HCT116 (cell line): ENCODE measurements around the gene C1orf94. TPM values are rescaled to one million over a fixed set of nuclear protein-coding genes. Genes with fewer than 3 reads are reported as not detected.

ENCODE experiments used
- ATAC-seq: fragments of 200-7000 bp; cut with Tn5 transposase; 2 replicates; pipeline ENCODE4 v1.9.1; 2020; ENCODE audit warnings: mild to moderate bottlenecking, moderate library complexity
- BruUV-seq: library from RNA; stranded (reverse); fragments of 400-500 nt; replicated peaks from 2 replicates; lab custom pipeline; 2021; lab: Mats Ljungman, UMichigan
- CTCF ChIA-PET: fragments of 300-600 bp; sonication (Branson Sonifier 250); formaldehyde crosslinking; loops from one replicate; lab custom pipeline; 2021; ENCODE audit warnings: antibody characterized with exemption; lab: Charles Lee
- POLR2A ChIA-PET: fragments of 300-600, 350-600 bp; sonication (Branson Sonifier 250); formaldehyde crosslinking; loops from one replicate; lab custom pipeline; 2021; ENCODE audit warnings: antibody characterized with exemption; lab: Charles Lee
- RAD21 ChIA-PET, 2 experiments: fragments of 300-600 bp; sonication (Branson Sonifier 250); formaldehyde crosslinking; loops; one replicate each; lab custom pipeline; 2023; ENCODE audit warnings: low total read pairs in 2 of 2; ENCODE audit not compliant: uncharacterized antibody in 2 of 2, unreplicated experiment in 2 of 2, low non-redundant PET in 1 of 2; lab: Charles Lee
- DNase-seq: peaks from one replicate; pipeline ENCODE4 v3.0.0-alpha.2; 2010; ENCODE audit warnings: low read depth, low spot score
- H2AFZ ChIP-seq: fragments of 200-600 bp; shearing (Covaris generic), sonication (generic); 2 replicates; pipeline ENCODE4 v1.6.1; 2017; ENCODE audit warnings: low read depth, mixed run types, mixed read lengths, antibody characterized with exemption, low read length; ENCODE audit not compliant: poor library complexity, severe bottlenecking
- H3K27ac ChIP-seq: 2 replicates; pipeline ENCODE4 v1.5.1; 2012; ENCODE audit warnings: low read depth, low read length
- H3K27me3 ChIP-seq: fragments of 200-600 bp; sonication (generic); 2 replicates; pipeline ENCODE4 v1.6.1; 2016; ENCODE audit warnings: mixed run types, low read length, mixed read lengths; ENCODE audit not compliant: insufficient read depth
- H3K36me3 ChIP-seq, 2 experiments: fragments of 200-500 bp in 1 of 2; fragments of 200-600 bp in 1 of 2; sonication (Bioruptor generic) in 1 of 2; sonication (generic) in 1 of 2; 2 replicates each; pipeline versions ENCODE4 v1.5.1 to v1.6.1; 2014 to 2016; ENCODE audit warnings: low read length in 2 of 2, inconsistent platforms in 1 of 2, mixed read lengths in 1 of 2, mixed run types in 1 of 2; ENCODE audit not compliant: insufficient read depth in 2 of 2, control insufficient read depth in 1 of 2
- H3K4me1 ChIP-seq, 2 experiments: fragments of 200-600 bp in 1 of 2; sonication (generic) in 1 of 2; 2 replicates each; pipeline versions ENCODE4 v1.5.1 to v1.6.1; 2012 to 2017; ENCODE audit warnings: low read length in 2 of 2, inconsistent platforms in 1 of 2, mild to moderate bottlenecking in 1 of 2, mixed read lengths in 1 of 2, mixed run types in 1 of 2, moderate library complexity in 1 of 2; ENCODE audit not compliant: insufficient read depth in 2 of 2, control insufficient read depth in 1 of 2
- H3K4me2 ChIP-seq: fragments of 200-600 bp; sonication (generic); 2 replicates; pipeline ENCODE4 v1.6.1; 2017; ENCODE audit warnings: mixed run types, low read length, mixed read lengths
- H3K4me3 ChIP-seq, 2 experiments: fragments of 200-600 bp in 1 of 2; sonication (generic) in 1 of 2; replicated peaks in 1 of 2; 2 replicates each; pipeline ENCODE4 v1.5.1; 2011 to 2016; ENCODE audit warnings: low read length in 2 of 2, control low read depth in 1 of 2, low read depth in 1 of 2, mild to moderate bottlenecking in 1 of 2, mixed read lengths in 1 of 2, mixed run types in 1 of 2
- H3K79me2 ChIP-seq: fragments of 200-600 bp; sonication (generic); 2 replicates; pipeline ENCODE4 v1.6.1; 2017; ENCODE audit warnings: mild to moderate bottlenecking, mixed run types, low read length, moderate library complexity, mixed read lengths; ENCODE audit not compliant: insufficient read depth
- H3K9ac ChIP-seq: fragments of 200-600 bp; sonication (generic); 2 replicates; pipeline ENCODE4 v1.6.1; 2016; ENCODE audit warnings: low read length, mixed read lengths
- H3K9me2 ChIP-seq: fragments of 200-600 bp; sonication (generic), shearing (Covaris generic); 2 replicates; pipeline ENCODE4 v1.6.1; 2017; ENCODE audit warnings: mixed run types, mild to moderate bottlenecking, moderate library complexity; ENCODE audit not compliant: insufficient read depth
- H3K9me3 ChIP-seq, 2 experiments: fragments of 200-500 bp in 1 of 2; fragments of 200-600 bp in 1 of 2; sonication (Bioruptor generic) in 1 of 2; sonication (generic) in 1 of 2; 2 replicates each; pipeline ENCODE4 v1.6.1; 2014 to 2017; ENCODE audit warnings: low read length in 2 of 2, mixed read lengths in 2 of 2, inconsistent platforms in 1 of 2, low read depth in 1 of 2, mild to moderate bottlenecking in 1 of 2, mixed run types in 1 of 2, moderate library complexity in 1 of 2; ENCODE audit not compliant: control insufficient read depth in 1 of 2, insufficient read depth in 1 of 2
- H4K20me1 ChIP-seq: fragments of 200-600 bp; sonication (generic), shearing (Covaris generic); 2 replicates; pipeline ENCODE4 v1.6.1; 2017; ENCODE audit warnings: mixed run types, mild to moderate bottlenecking, moderate library complexity; ENCODE audit not compliant: insufficient read depth
- CBX3 ChIP-seq: IDR thresholded peaks from 2 replicates; pipeline ENCODE4 v1.6.1; 2012; ENCODE audit warnings: low read depth
- CEBPB ChIP-seq: IDR thresholded peaks from 2 replicates; pipeline ENCODE4 v1.6.1; 2012; ENCODE audit warnings: low read depth
- ELF1 ChIP-seq: IDR thresholded peaks from 2 replicates; pipeline ENCODE4 v1.6.1; 2012; ENCODE audit warnings: low read depth, borderline replicate concordance
- EZH2 ChIP-seq: fragments of 200-600 bp; sonication (generic); IDR thresholded peaks from 2 replicates; pipeline ENCODE4 v1.6.1; 2017; ENCODE audit warnings: antibody characterized with exemption, mixed run types
- FOSL1 ChIP-seq: IDR thresholded peaks from 2 replicates; pipeline ENCODE4 v1.6.1; 2012; ENCODE audit warnings: low read depth
- JUND ChIP-seq: IDR thresholded peaks from 2 replicates; pipeline ENCODE4 v1.6.1; 2012
- POLR2A ChIP-seq: IDR thresholded peaks from 2 replicates; pipeline ENCODE4 v1.7.0; 2011; ENCODE audit warnings: borderline replicate concordance; ENCODE audit not compliant: insufficient read depth, insufficient read length; ENCODE audit errors: extremely low read depth
- RAD21 ChIP-seq: IDR thresholded peaks from 2 replicates; pipeline ENCODE4 v1.6.1; 2012; ENCODE audit warnings: low read depth, mild to moderate bottlenecking
- REST ChIP-seq: IDR thresholded peaks from 2 replicates; pipeline ENCODE4 v1.6.1; 2012; ENCODE audit warnings: low read depth
- SIN3A ChIP-seq: IDR thresholded peaks from 2 replicates; pipeline ENCODE4 v1.6.1; 2012; ENCODE audit warnings: low read depth
- SP1 ChIP-seq: IDR thresholded peaks from 2 replicates; pipeline ENCODE4 v1.6.1; 2012; ENCODE audit warnings: low read depth
- SRF ChIP-seq: IDR thresholded peaks from 2 replicates; pipeline ENCODE4 v1.6.1; 2012; ENCODE audit warnings: low read depth
- TCF7L2 ChIP-seq: IDR thresholded peaks from 2 replicates; pipeline ENCODE4 v1.7.0; 2011; ENCODE audit warnings: borderline replicate concordance, inconsistent platforms; ENCODE audit not compliant: insufficient read depth, insufficient read length; ENCODE audit errors: extremely low read depth
- YY1 ChIP-seq: IDR thresholded peaks from 2 replicates; pipeline ENCODE4 v1.6.1; 2011; ENCODE audit warnings: low read length, low read depth, moderate library complexity, mild to moderate bottlenecking; ENCODE audit not compliant: insufficient replicate concordance; ENCODE audit errors: extremely low read depth
- ZNF274 ChIP-seq: fragments of 200-500 bp; sonication (Bioruptor generic); IDR thresholded peaks from 2 replicates; pipeline ENCODE4 v1.6.1; 2014; ENCODE audit warnings: mild to moderate bottlenecking, low read depth, low read length, inconsistent platforms
- intact Hi-C: fragments of 100-400 bp; cut with micrococcal nuclease; formaldehyde crosslinking; loops from 2 replicates; pipeline ENCODE4 v1.10.0; 2022
- total RNA-seq: library from RNA; stranded (reverse); gene quantifications from one replicate; pipeline ENCODE4 v1.2.1, GENCODE V29; 2021; ENCODE audit not compliant: unreplicated experiment
- TF ChIP-seq, protein P1 (sequence below): IDR thresholded peaks from 2 replicates; pipeline ENCODE4 v1.6.1; 2011; ENCODE audit warnings: mild to moderate bottlenecking, low read length, moderate library complexity; ENCODE audit not compliant: insufficient replicate concordance; ENCODE audit errors: extremely low read depth
- TF ChIP-seq, protein P2 (sequence below): IDR thresholded peaks from 2 replicates; pipeline ENCODE4 v1.6.1; 2012

Gene C1orf94
- total RNA-seq, 1 experiment from 2014 or later, result not detected

DNA sequence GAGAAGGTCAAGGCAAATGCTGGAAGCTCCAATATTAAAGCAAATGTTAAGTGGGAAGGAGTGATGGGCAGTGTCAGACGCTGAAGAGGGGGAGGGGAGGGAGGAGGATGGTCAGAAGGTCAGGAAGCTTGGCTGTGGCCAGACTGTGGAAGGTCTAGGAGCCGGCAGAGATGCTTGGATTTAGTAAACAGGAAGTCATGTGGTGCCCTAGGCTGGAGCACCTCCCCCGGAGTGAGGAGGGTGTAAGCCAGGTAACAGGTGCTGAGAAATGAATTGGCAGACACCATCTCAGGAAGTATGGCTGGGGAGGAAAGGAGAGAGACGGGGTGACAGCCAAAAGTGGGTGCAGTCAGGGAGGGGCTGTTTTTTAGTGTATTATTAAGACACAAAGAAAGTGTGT is 29.4 kb upstream of the C1orf94 start:
- TF ChIP-seq REST (no peak), RAD21 (no peak), ELF1 (no peak), FOSL1 (no peak), CEBPB (no peak), CBX3 (no peak), SIN3A (no peak)
- ChIA-PET RAD21 (no interaction called here), CTCF (no interaction called here), POLR2A (no interaction called here)
- H3K4me3 ChIP-seq, result no peak overlapping the region
- peaks cover 20% of the 10 kb centered on the region for H3K27me3 ChIP-seq
- H3K9me3 ChIP-seq, result no peaks in the 10 kb centered on the region
- no peaks in the 10 kb centered on the region for H4K20me1 ChIP-seq
- H3K27ac ChIP-seq, result no peak overlapping the region
- DNase-seq, result no peak
- no TSS peak for BruUV-seq
- no peak overlapping the region for H3K9ac ChIP-seq
- no peaks in the 10 kb centered on the region for H3K9me2 ChIP-seq
- no peaks in the 10 kb centered on the region for H3K79me2 ChIP-seq
- H3K36me3 ChIP-seq, result no peaks in the 10 kb centered on the region
- H3K4me2 ChIP-seq, result no peak overlapping the region
- no peak for ATAC-seq
- intact Hi-C loops, result no loop called here
- no peaks in the 10 kb centered on the region for H3K4me1 ChIP-seq
- H2AFZ ChIP-seq, result no peak overlapping the region

DNA sequence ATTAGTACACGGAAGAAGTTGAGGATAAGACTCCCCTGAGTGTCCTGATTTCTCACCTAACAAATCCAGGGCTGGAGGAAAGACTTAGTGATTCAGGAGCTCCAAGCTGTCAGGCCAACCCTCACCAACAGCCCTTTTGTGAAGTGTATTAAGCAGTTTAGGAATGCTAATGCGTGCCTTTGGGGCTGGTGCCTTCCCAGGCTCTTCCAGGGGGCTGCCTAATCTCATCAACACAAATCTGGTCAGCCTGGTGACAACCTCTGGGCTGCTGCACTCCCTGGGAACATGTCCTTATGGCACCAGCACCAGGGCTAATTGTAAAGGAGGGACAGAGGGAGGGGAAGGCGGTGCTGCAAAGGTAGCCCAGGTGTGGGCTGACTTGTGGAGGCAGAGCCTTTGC is 27.2 kb upstream of the C1orf94 start:
- ChIA-PET POLR2A (no interaction called here), CTCF (no interaction called here), RAD21 (no interaction called here)
- H2AFZ ChIP-seq, result no peak overlapping the region
- H3K4me2 ChIP-seq, result no peak overlapping the region
- H3K79me2 ChIP-seq, result no peaks in the 10 kb centered on the region
- H3K9me2 ChIP-seq, result no peaks in the 10 kb centered on the region
- H3K27ac ChIP-seq, result no peak overlapping the region
- no TSS peak for BruUV-seq
- no peak overlapping the region for H3K4me3 ChIP-seq
- H3K4me1 ChIP-seq, result no peaks in the 10 kb centered on the region
- peaks cover 21% of the 10 kb centered on the region for H3K27me3 ChIP-seq
- no peaks in the 10 kb centered on the region for H3K9me3 ChIP-seq
- no peaks in the 10 kb centered on the region for H3K36me3 ChIP-seq
- no peak for ATAC-seq
- no peak for DNase-seq
- no peak overlapping the region for H3K9ac ChIP-seq
- intact Hi-C loops, result no loop called here
- H4K20me1 ChIP-seq, result no peaks in the 10 kb centered on the region
- TF ChIP-seq CBX3 (no peak), TCF7L2 (no peak), JUND (no peak), SRF (no peak), YY1 (no peak), SP1 (no peak), EZH2 (no peak), POLR2A (no peak), RAD21 (no peak), ZNF274 (no peak)
- TF ChIP-seq, protein P1, sequence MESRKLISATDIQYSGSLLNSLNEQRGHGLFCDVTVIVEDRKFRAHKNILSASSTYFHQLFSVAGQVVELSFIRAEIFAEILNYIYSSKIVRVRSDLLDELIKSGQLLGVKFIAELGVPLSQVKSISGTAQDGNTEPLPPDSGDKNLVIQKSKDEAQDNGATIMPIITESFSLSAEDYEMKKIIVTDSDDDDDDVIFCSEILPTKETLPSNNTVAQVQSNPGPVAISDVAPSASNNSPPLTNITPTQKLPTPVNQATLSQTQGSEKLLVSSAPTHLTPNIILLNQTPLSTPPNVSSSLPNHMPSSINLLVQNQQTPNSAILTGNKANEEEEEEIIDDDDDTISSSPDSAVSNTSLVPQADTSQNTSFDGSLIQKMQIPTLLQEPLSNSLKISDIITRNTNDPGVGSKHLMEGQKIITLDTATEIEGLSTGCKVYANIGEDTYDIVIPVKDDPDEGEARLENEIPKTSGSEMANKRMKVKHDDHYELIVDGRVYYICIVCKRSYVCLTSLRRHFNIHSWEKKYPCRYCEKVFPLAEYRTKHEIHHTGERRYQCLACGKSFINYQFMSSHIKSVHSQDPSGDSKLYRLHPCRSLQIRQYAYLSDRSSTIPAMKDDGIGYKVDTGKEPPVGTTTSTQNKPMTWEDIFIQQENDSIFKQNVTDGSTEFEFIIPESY, result no peak
- TF ChIP-seq, protein P2, sequence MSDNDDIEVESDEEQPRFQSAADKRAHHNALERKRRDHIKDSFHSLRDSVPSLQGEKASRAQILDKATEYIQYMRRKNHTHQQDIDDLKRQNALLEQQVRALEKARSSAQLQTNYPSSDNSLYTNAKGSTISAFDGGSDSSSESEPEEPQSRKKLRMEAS, result no peak
